MCF 10A (cell line): ENCODE results near the gene LIPI. TPM values are rescaled to one million over a fixed set of nuclear protein-coding genes. Genes with fewer than 3 reads are reported as not detected.
A peak's percentile ranks its signal among the peaks of the same experiment; 100 is the strongest.

ENCODE experiments used
- BruUV-seq: library from RNA; stranded (reverse); fragments of 400-500 nt; replicated peaks from 2 replicates; lab custom pipeline; 2021; lab: Mats Ljungman, UMichigan
- CTCF ChIA-PET: fragments of 300-600 bp; sonication (Branson Sonifier 250); formaldehyde crosslinking; extraction: SDS; loops from one replicate; lab custom pipeline; 2021; ENCODE audit warnings: antibody characterized with exemption, inconsistent platforms; lab: Yijun Ruan, JAX
- POLR2A ChIA-PET: fragments of 300-600, 350-650 bp; sonication (Branson Sonifier 250); formaldehyde crosslinking; extraction: SDS; loops from one replicate; lab custom pipeline; 2020; ENCODE audit warnings: antibody characterized with exemption, inconsistent platforms; lab: Yijun Ruan, JAX
- DNase-seq: peaks from one replicate; pipeline ENCODE4 v3.0.0-alpha.2; 2018; ENCODE audit not compliant: unreplicated experiment
- H3K27ac Mint-ChIP-seq: one replicate; pipeline ENCODE4 v1.8.0; 2022; ENCODE audit warnings: mild to moderate bottlenecking, low read depth, mixed read lengths; ENCODE audit not compliant: unreplicated experiment
- H3K27me3 Mint-ChIP-seq: one replicate; pipeline ENCODE4 v1.8.0; 2022; ENCODE audit warnings: mixed read lengths; ENCODE audit not compliant: insufficient read depth, unreplicated experiment
- H3K36me3 Mint-ChIP-seq: one replicate; pipeline ENCODE4 v1.8.0; 2022; ENCODE audit warnings: mild to moderate bottlenecking, moderate library complexity, mixed read lengths; ENCODE audit not compliant: insufficient read depth, unreplicated experiment
- H3K4me1 Mint-ChIP-seq: one replicate; pipeline ENCODE4 v1.8.0; 2022; ENCODE audit warnings: mixed read lengths; ENCODE audit not compliant: insufficient read depth, unreplicated experiment
- H3K4me3 Mint-ChIP-seq: one replicate; pipeline ENCODE4 v1.8.0; 2022; ENCODE audit warnings: mild to moderate bottlenecking, moderate library complexity, mixed read lengths; ENCODE audit not compliant: unreplicated experiment
- H3K9me3 Mint-ChIP-seq: one replicate; pipeline ENCODE4 v1.8.0; 2022; ENCODE audit warnings: mixed read lengths; ENCODE audit not compliant: unreplicated experiment
- intact Hi-C: fragments of 100-400 bp; cut with micrococcal nuclease; formaldehyde crosslinking; loops from 2 replicates; pipeline ENCODE4 v1.14.1; 2022
- total RNA-seq: library from RNA; stranded (reverse); gene quantifications from 2 replicates; pipeline ENCODE4 v1.2.3, GENCODE V29; 2022
- TF ChIP-seq, protein P1 (sequence below): fragments of 200-600 bp; IDR thresholded peaks from one replicate; pipeline ENCODE4 v1.8.0; 2022; ENCODE audit warnings: antibody characterized with exemption, mild to moderate bottlenecking; ENCODE audit not compliant: unreplicated experiment

The LIPI gene
- total RNA-seq, 1 experiment from 2014 or later, result not detected

GRCh38 chr21:14245711-14246110 lies 35.0 kb upstream of the LIPI start:
- TF ChIP-seq, protein P1, sequence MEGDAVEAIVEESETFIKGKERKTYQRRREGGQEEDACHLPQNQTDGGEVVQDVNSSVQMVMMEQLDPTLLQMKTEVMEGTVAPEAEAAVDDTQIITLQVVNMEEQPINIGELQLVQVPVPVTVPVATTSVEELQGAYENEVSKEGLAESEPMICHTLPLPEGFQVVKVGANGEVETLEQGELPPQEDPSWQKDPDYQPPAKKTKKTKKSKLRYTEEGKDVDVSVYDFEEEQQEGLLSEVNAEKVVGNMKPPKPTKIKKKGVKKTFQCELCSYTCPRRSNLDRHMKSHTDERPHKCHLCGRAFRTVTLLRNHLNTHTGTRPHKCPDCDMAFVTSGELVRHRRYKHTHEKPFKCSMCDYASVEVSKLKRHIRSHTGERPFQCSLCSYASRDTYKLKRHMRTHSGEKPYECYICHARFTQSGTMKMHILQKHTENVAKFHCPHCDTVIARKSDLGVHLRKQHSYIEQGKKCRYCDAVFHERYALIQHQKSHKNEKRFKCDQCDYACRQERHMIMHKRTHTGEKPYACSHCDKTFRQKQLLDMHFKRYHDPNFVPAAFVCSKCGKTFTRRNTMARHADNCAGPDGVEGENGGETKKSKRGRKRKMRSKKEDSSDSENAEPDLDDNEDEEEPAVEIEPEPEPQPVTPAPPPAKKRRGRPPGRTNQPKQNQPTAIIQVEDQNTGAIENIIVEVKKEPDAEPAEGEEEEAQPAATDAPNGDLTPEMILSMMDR, result no peak
- Mint-ChIP-seq H3K27ac (no peak overlapping the region), H3K36me3 (no peaks in the 10 kb centered on the region), H3K4me1 (no peaks in the 10 kb centered on the region), H3K27me3 (no peaks in the 10 kb centered on the region), H3K9me3 (peaks cover 8% of the 10 kb centered on the region), H3K4me3 (no peak overlapping the region)
- no peak for DNase-seq
- intact Hi-C loops, result no loop called here
- no TSS peak for BruUV-seq
- POLR2A ChIA-PET, result interaction anchor here (2.3 kb wide), 1 partner anchor 30 kb away, joined by 9 read pairs; the partner anchor contains the start of gene RBM11
- CTCF ChIA-PET, result interaction anchor here (0.5 to 1.5 kb wide), 5 partner anchors 15 to 1688 kb away, joined by 3 to 9 read pairs (median 3); partner anchors contain the start of gene RBM11

DNA sequence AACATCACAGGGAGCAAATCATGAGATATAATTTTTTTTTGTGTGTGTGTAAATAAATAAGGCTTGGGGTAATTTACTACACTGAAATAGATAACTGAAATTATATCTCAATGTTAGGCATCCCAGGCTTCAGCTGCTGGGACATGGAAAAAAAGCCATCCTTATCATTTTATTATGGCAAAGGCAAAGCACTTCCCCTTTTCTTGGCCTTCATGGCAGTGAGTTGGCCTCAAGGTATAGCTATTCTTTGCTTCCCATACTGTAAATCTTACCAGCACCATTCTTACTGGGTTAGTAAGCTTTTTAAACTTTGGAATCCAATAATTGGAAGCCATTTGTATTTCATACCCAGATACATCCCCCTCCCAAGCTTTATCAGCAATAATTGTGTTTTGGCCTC lies 34.2 kb upstream of the LIPI start:
- ChIA-PET CTCF (interaction anchor here (0.6 to 1.5 kb wide), 3 partner anchors 9 to 98 kb away, joined by 3 to 13 read pairs (median 9); no protein-coding TSS in a partner anchor), POLR2A (interaction anchor here (2.3 kb wide), 1 partner anchor 29 kb away, joined by 9 read pairs; the partner anchor contains the start of gene RBM11)
- Mint-ChIP-seq H3K4me3 (no peak overlapping the region), H3K36me3 (no peaks in the 10 kb centered on the region), H3K4me1 (no peaks in the 10 kb centered on the region), H3K27ac (no peak overlapping the region), H3K9me3 (peaks cover 4% of the 10 kb centered on the region), H3K27me3 (no peaks in the 10 kb centered on the region)
- no TSS peak for BruUV-seq
- TF ChIP-seq, protein P1, result no peak
- DNase-seq, result no peak
- intact Hi-C loops, result no loop called here

DNA sequence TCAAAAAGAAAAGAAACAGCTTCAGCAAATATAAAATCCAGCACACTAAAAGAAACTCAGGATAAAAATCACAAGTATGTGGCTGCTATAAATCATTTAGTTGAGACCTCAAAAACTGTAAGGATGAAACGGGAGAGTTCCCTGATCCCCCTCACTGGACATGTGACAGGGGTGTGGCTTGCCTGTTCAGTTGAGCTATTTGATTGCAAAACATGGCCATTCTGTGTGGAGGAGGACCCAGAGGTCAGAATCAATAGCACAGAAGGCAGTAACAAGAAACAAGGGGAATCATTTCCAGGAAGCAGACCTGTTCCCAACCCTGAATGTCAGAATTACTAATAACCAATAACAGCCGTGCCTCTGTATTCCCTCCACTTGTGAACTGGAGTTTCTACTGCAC lies 33.1 kb upstream of the LIPI start:
- Mint-ChIP-seq H3K9me3 (no peaks in the 10 kb centered on the region), H3K36me3 (no peaks in the 10 kb centered on the region), H3K4me3 (no peak overlapping the region), H3K4me1 (no peaks in the 10 kb centered on the region), H3K27me3 (no peaks in the 10 kb centered on the region), H3K27ac (no peak overlapping the region)
- ChIA-PET POLR2A (interaction anchor here (0.6 to 0.9 kb wide), 2 partner anchors 10 to 646 kb away, joined by 3 read pairs; no protein-coding TSS in a partner anchor), CTCF (interaction anchor here (0.7 to 1.3 kb wide), 4 partner anchors 9 to 1554 kb away, joined by 3 to 6 read pairs (median 4); no protein-coding TSS in a partner anchor)
- no TSS peak for BruUV-seq
- peak; percentile 26 for DNase-seq
- intact Hi-C loops, result no loop called here
- TF ChIP-seq, protein P1, result no peak

DNA sequence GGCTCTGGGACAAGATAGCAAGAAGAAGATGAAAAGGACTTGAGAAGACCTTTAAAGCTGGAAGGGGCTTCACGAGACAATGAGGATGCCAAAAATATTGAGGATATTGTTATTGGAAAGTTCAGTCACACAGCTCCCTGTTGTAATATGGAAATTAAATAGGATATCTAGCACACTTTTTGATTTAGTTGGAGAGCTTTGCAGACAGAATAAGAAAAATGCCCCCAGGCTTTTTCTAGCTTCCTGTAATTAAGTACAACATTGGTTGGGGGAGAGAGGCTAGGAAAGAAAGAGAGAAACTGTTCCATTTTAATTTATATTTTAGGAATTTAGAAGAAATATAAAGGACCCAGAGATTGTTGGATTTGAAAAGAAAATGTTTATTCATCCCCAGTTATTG lies 32.7 kb upstream of the LIPI start:
- Mint-ChIP-seq H3K9me3 (no peaks in the 10 kb centered on the region), H3K4me1 (no peaks in the 10 kb centered on the region), H3K4me3 (no peak overlapping the region), H3K27me3 (no peaks in the 10 kb centered on the region), H3K27ac (no peak overlapping the region), H3K36me3 (no peaks in the 10 kb centered on the region)
- ChIA-PET CTCF (interaction anchor here (0.7 to 1.3 kb wide), 4 partner anchors 10 to 1555 kb away, joined by 3 to 6 read pairs (median 4); no protein-coding TSS in a partner anchor), POLR2A (interaction anchor here (0.6 to 0.9 kb wide), 2 partner anchors 10 to 646 kb away, joined by 3 read pairs; no protein-coding TSS in a partner anchor)
- no peak for DNase-seq
- intact Hi-C loops, result no loop called here
- TF ChIP-seq, protein P1, result no peak
- no TSS peak for BruUV-seq
